Neural cell (in vitro differentiated cells): ENCODE measurements around the gene GPATCH3. TPM values are rescaled to one million over a fixed set of nuclear protein-coding genes. Genes with fewer than 3 reads are reported as not detected.

Source experiments
- H2AFZ ChIP-seq: fragments of 200-600, 300-800 bp; sonication (generic), shearing (Covaris generic); 2 replicates; pipeline ENCODE4 v1.6.0; 2014; ENCODE audit warnings: low read depth, mild to moderate bottlenecking, antibody characterized with exemption, low read length, moderate library complexity
- H3F3A ChIP-seq: fragments of 200-600 bp; shearing (Covaris generic); 2 replicates; pipeline ENCODE4 v1.6.1; 2016; ENCODE audit warnings: mild to moderate bottlenecking, moderate library complexity, mixed read lengths, antibody characterized with exemption, low read length; ENCODE audit not compliant: insufficient read depth, poor library complexity, severe bottlenecking
- H3K27ac ChIP-seq: fragments of 200-600, 300-800 bp; sonication (generic), shearing (Covaris generic); 2 replicates; pipeline ENCODE4 v1.5.1; 2014; ENCODE audit warnings: mild to moderate bottlenecking, low read length, moderate library complexity
- H3K27me3 ChIP-seq: fragments of 300-800, 200-600 bp; sonication (generic), shearing (Covaris generic); 2 replicates; pipeline ENCODE4 v1.6.0; 2014; ENCODE audit warnings: mild to moderate bottlenecking, low read depth, low read length, moderate library complexity; ENCODE audit not compliant: insufficient read depth
- H3K36me3 ChIP-seq: fragments of 300-800, 200-600 bp; sonication (generic), shearing (Covaris generic); 2 replicates; pipeline ENCODE4 v1.5.1; 2014; ENCODE audit warnings: mild to moderate bottlenecking, antibody characterized with exemption, low read length, moderate library complexity; ENCODE audit not compliant: insufficient read depth
- H3K4me2 ChIP-seq: fragments of 300-800, 200-600 bp; sonication (generic), shearing (Covaris generic); 2 replicates; pipeline ENCODE4 v1.6.0; 2014; ENCODE audit warnings: mild to moderate bottlenecking, low read length
- H3K4me3 ChIP-seq: fragments of 300-800, 200-600 bp; sonication (generic), shearing (Covaris generic); 2 replicates; pipeline ENCODE4 v1.5.1; 2014; ENCODE audit warnings: mild to moderate bottlenecking, low read length, moderate library complexity
- H3K79me2 ChIP-seq: fragments of 200-600 bp; shearing (Covaris generic); replicated peaks from 2 replicates; pipeline ENCODE4 v1.6.0; 2014; ENCODE audit warnings: mild to moderate bottlenecking, low read length, moderate library complexity; ENCODE audit not compliant: insufficient read depth
- H3K9ac ChIP-seq: fragments of 300-800, 200-600 bp; sonication (generic), shearing (Covaris generic); 2 replicates; pipeline ENCODE4 v1.6.1; 2016; ENCODE audit warnings: mild to moderate bottlenecking, low read length, mixed read lengths
- H3K9me2 ChIP-seq: fragments of 200-600 bp; shearing (Covaris generic); 2 replicates; pipeline ENCODE4 v1.6.1; 2016; ENCODE audit warnings: mild to moderate bottlenecking, low read length, mixed read lengths; ENCODE audit not compliant: insufficient read depth
- H3K9me3 ChIP-seq: fragments of 200-600, 300-800 bp; sonication (generic), shearing (Covaris generic); 2 replicates; pipeline ENCODE4 v1.6.1; 2016; ENCODE audit warnings: mild to moderate bottlenecking, mixed run types, low read length, moderate library complexity, mixed read lengths
- H4K20me1 ChIP-seq: fragments of 200-600 bp; shearing (Covaris generic); 2 replicates; pipeline ENCODE4 v1.6.1; 2016; ENCODE audit warnings: mild to moderate bottlenecking, mixed run types; ENCODE audit not compliant: insufficient read depth
- CTCF ChIP-seq: fragments of 450-650 bp; IDR thresholded peaks from 2 replicates; pipeline ENCODE4 v1.5.1; 2014; ENCODE audit warnings: antibody characterized with exemption, mild to moderate bottlenecking, moderate library complexity; ENCODE audit not compliant: poor library complexity, severe bottlenecking
- EP300 ChIP-seq: fragments of 450-650 bp; conservative IDR thresholded peaks from 2 replicates; pipeline ENCODE4 v1.6.1; 2014; ENCODE audit warnings: antibody characterized with exemption, mild to moderate bottlenecking, moderate library complexity; ENCODE audit not compliant: poor library complexity, severe bottlenecking
- EZH2 ChIP-seq: fragments of 200-600, 300-800 bp; shearing (Covaris generic), sonication (generic); IDR thresholded peaks from 2 replicates; pipeline ENCODE4 v1.6.1; 2014; ENCODE audit warnings: antibody characterized with exemption, low read length, borderline replicate concordance, mild to moderate bottlenecking; ENCODE audit not compliant: insufficient read depth, poor library complexity, severe bottlenecking
- MXI1 ChIP-seq: fragments of 450-650 bp; conservative IDR thresholded peaks from 2 replicates; pipeline ENCODE4 v1.6.1; 2014; ENCODE audit warnings: antibody characterized with exemption, mild to moderate bottlenecking; ENCODE audit not compliant: poor library complexity, severe bottlenecking
- POLR2AphosphoS5 ChIP-seq: IDR thresholded peaks from 2 replicates; pipeline ENCODE4 v1.6.1; 2012
- RAD21 ChIP-seq: fragments of 450-650 bp; conservative IDR thresholded peaks from 2 replicates; pipeline ENCODE4 v1.6.1; 2014; ENCODE audit warnings: antibody characterized with exemption, mild to moderate bottlenecking, moderate library complexity
- REST ChIP-seq: IDR thresholded peaks from 2 replicates; pipeline ENCODE4 v1.6.1; 2012; ENCODE audit warnings: borderline replicate concordance
- SMC3 ChIP-seq: fragments of 450-650 bp; conservative IDR thresholded peaks from 2 replicates; pipeline ENCODE4 v1.6.1; 2014; ENCODE audit warnings: antibody characterized with exemption, mild to moderate bottlenecking, moderate library complexity; ENCODE audit not compliant: poor library complexity
- TAF1 ChIP-seq: IDR thresholded peaks from 2 replicates; pipeline ENCODE4 v1.6.1; 2012; ENCODE audit warnings: low read depth
- polyA plus RNA-seq: library from polyadenylated mRNA; depleted of rRNA; stranded (reverse); fragments of >200 nt; gene quantifications from 2 replicates; pipeline ENCODE4 v1.2.3, GENCODE V29; 2014

GPATCH3 gene
- polyA plus RNA-seq, 1 donor from 2014 or later = 7.1 TPM

- Histone ChIP-seq H3K27ac (no peak overlapping the region), H4K20me1 (no peaks in the 10 kb centered on the region), H3F3A (no peaks in the 10 kb centered on the region), H3K4me2 (no peak overlapping the region), H3K36me3 (no peaks in the 10 kb centered on the region), H3K9ac (no peak overlapping the region), H2AFZ (no peak overlapping the region), H3K79me2 (no peaks in the 10 kb centered on the region), H3K9me2 (no peaks in the 10 kb centered on the region), H3K9me3 (no peaks in the 10 kb centered on the region), H3K27me3 (no peaks in the 10 kb centered on the region), H3K4me3 (no peak overlapping the region)
- TF ChIP-seq RAD21 = no peak
- TF ChIP-seq POLR2AphosphoS5 = no peak
- no peak for TF ChIP-seq TAF1
- TF ChIP-seq MXI1 = no peak
- TF ChIP-seq SMC3 = no peak
- TF ChIP-seq REST = no peak
- TF ChIP-seq CTCF = no peak
- TF ChIP-seq EZH2 = no peak
- TF ChIP-seq EP300 = no peak
Observed at GRCh38 chr1:26938659-26939025, 38.4 kb upstream of the GPATCH3 start.

GRCh38 chr1:26938004-26938658 lies 37.9 kb upstream of the GPATCH3 start:
- Histone ChIP-seq H3F3A (no peaks in the 10 kb centered on the region), H3K4me2 (no peak overlapping the region), H3K79me2 (no peaks in the 10 kb centered on the region), H3K9me2 (no peaks in the 10 kb centered on the region), H4K20me1 (no peaks in the 10 kb centered on the region), H3K36me3 (no peaks in the 10 kb centered on the region), H3K27ac (no peak overlapping the region), H3K4me3 (no peak overlapping the region), H2AFZ (no peak overlapping the region), H3K27me3 (no peaks in the 10 kb centered on the region), H3K9ac (no peak overlapping the region), H3K9me3 (no peaks in the 10 kb centered on the region)
- TF ChIP-seq REST (no peak), EZH2 (no peak), TAF1 (no peak), CTCF (no peak), MXI1 (no peak), POLR2AphosphoS5 (no peak), EP300 (no peak), SMC3 (no peak), RAD21 (no peak)
